ENCODE measurements around the gene MFSD8. TPM values are rescaled to one million over a fixed set of nuclear protein-coding genes. Genes with fewer than 3 reads are reported as not detected.

Gene MFSD8
- total RNA-seq, 6 experiments from 2014 or later = 9.4 to 17.1 (median 13.3) TPM

DNA sequence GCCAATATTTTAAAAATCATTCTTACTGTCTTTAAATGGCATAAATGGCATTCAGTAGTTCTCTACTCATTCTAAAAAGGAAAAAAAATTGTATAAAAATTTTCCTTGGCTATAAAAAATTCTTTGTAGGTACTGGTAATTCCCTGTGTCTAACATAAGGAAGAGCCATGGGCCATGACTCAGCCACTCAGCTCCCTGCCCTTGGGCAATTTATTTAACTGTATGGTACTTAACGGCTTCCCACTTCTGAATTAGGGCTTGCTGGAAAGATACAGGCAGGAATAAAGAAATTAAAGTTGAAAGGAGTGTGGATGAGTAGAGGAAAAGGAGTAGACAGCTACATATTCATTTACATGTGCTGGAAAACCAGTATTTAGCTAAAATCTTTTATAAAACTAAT is 30.8 kb upstream of the MFSD8 start:
- TF ChIP-seq, protein P1, sequence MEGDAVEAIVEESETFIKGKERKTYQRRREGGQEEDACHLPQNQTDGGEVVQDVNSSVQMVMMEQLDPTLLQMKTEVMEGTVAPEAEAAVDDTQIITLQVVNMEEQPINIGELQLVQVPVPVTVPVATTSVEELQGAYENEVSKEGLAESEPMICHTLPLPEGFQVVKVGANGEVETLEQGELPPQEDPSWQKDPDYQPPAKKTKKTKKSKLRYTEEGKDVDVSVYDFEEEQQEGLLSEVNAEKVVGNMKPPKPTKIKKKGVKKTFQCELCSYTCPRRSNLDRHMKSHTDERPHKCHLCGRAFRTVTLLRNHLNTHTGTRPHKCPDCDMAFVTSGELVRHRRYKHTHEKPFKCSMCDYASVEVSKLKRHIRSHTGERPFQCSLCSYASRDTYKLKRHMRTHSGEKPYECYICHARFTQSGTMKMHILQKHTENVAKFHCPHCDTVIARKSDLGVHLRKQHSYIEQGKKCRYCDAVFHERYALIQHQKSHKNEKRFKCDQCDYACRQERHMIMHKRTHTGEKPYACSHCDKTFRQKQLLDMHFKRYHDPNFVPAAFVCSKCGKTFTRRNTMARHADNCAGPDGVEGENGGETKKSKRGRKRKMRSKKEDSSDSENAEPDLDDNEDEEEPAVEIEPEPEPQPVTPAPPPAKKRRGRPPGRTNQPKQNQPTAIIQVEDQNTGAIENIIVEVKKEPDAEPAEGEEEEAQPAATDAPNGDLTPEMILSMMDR (IDR thresholded peaks at IDR 0.05) = no peak
- TF ChIP-seq POLR2A (IDR thresholded peaks at IDR 0.05) = no peak
- Histone ChIP-seq H3K9me3 (no peaks in the 10 kb centered on the region), H3K27me3 (no peaks in the 10 kb centered on the region), H3K27ac (no peak overlapping the region), H3K4me1 (no peaks in the 10 kb centered on the region), H3K36me3 (no peaks in the 10 kb centered on the region), H3K4me3 (no peak overlapping the region)
- DNase-seq (no peak), ATAC-seq (no peak)
- intact Hi-C loops (cut with DNase I) = no loop called here
- WGBS (ENCODE audit: insufficient coverage, low coverage, low lambda C conversion rate, missing lambda C conversion rate) = 100% methylated on average over 1 of the region's 1 CpG

DNA sequence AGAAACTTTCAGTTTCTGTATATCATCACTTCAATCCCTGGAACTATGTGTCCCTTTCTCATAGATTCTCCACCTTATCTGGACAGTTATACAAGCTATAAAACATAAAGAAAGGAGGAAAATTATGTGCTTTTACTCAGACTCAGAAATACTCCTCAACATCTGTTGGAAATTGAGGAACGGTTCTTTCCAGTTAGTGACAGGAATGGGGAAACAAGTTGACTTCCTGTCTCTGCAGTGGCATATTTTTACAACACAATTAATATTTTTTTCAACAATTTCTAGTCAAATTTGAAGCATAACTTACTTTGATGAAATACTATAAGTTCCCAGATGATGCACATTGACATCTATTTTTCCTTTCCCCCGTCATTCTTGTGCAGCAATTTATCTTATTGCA is 28.2 kb upstream of the MFSD8 start:
- 75% methylated on average over 2 of the region's 2 CpGs for WGBS (ENCODE audit: insufficient coverage, low coverage, low lambda C conversion rate, missing lambda C conversion rate)
- ATAC-seq = no peak
- Histone ChIP-seq H3K27me3 (no peaks in the 10 kb centered on the region), H3K9me3 (no peaks in the 10 kb centered on the region), H3K4me1 (no peaks in the 10 kb centered on the region), H3K27ac (no peak overlapping the region), H3K36me3 (peaks cover 0 to 7% (median 0%) of the 10 kb centered on the region in 4 donors), H3K4me3 (no peak overlapping the region)
- TF ChIP-seq, protein P1 (IDR thresholded peaks at IDR 0.05) = no peak
- TF ChIP-seq POLR2A (IDR thresholded peaks at IDR 0.05) = no peak
- no peak for DNase-seq
- intact Hi-C loops (cut with DNase I) = no loop called here

DNA sequence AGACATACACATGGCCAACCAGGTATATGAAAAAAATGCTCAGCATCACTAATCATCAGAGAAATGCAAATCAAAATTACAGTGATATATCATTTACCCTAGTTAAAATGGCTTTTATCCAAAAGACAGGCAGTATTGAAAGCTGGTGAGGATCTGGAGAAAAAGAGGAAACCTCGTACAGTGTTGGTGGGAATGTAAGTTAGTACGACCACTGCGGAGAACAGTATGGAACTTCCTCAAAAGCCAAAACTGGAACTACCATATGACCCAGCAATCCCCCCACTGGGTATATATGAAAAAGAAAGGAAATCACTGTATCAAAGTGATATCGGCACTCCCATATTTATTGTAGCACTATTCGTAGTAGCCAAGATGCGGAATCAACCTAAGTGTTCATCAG is 23.7 kb upstream of the MFSD8 start:
- intact Hi-C loops (cut with DNase I) = no loop called here
- Histone ChIP-seq H3K27me3 (no peaks in the 10 kb centered on the region), H3K27ac (no peak overlapping the region), H3K36me3 (peaks cover 0 to 18% (median 2%) of the 10 kb centered on the region in 4 donors), H3K4me3 (no peak overlapping the region), H3K4me1 (no peaks in the 10 kb centered on the region), H3K9me3 (no peaks in the 10 kb centered on the region)
- WGBS (ENCODE audit: insufficient coverage, low coverage, low lambda C conversion rate, missing lambda C conversion rate) = 87% methylated on average over 6 of the region's 6 CpGs
- no peak for ATAC-seq
- TF ChIP-seq, protein P1 (IDR thresholded peaks at IDR 0.05) = no peak
- TF ChIP-seq POLR2A (IDR thresholded peaks at IDR 0.05) = no peak
- DNase-seq = no peak

DNA sequence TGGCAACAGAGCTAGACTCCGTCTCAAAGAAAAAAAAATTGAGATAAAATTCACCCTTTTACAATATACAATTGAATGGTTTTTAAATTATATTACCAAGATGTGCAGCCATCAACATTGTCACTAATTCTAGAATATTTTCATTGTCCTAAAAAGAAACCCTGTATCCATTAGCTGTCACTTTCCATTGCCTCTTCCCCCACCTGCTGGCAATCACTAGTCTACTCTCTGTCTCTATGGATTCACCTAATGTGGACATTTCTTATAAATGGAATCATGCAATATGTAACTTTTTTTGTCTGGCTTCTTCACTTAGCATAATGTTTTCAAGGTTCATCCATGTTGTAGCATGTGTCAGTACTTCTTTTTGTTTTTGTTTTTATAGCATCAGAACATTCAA is 21.0 kb upstream of the MFSD8 start:
- H3K36me3 ChIP-seq = peaks cover 0 to 18% (median 2%) of the 10 kb centered on the region in 4 donors
- no peaks in the 10 kb centered on the region for H3K27me3 ChIP-seq
- DNase-seq (no peak), ATAC-seq (peak in 2 of 4 donors; percentile 22 to 49)
- no peaks in the 10 kb centered on the region for H3K4me1 ChIP-seq
- no peak overlapping the region for H3K4me3 ChIP-seq
- 100% methylated on average over 1 of the region's 1 CpG for WGBS (ENCODE audit: insufficient coverage, low coverage, low lambda C conversion rate, missing lambda C conversion rate)
- TF ChIP-seq POLR2A (IDR thresholded peaks at IDR 0.05) = no peak
- TF ChIP-seq, protein P1 (IDR thresholded peaks at IDR 0.05) = peak in 1 of 4 donors; percentile 16
- H3K27ac ChIP-seq = no peak overlapping the region
- H3K9me3 ChIP-seq = no peaks in the 10 kb centered on the region
- intact Hi-C loops (cut with DNase I) = no loop called here

DNA sequence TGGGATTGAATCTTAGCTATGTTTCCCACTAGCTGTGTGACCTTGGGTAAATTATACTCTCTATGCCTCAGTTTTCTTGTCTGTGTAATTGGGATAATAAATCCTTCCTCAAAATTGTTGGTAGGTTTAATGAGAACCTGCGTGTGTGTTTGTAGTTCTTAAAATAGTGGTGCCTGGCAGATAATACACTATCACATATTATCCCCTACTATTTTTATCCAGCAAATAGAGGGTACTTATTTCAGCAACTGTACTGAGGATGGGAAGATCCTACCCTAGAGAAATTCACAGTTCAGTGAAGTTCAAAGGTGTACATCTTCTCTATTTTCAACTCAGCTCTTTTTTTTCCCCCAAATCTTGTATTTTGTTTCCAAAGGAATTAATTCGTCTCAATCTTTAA is 17.5 kb upstream of the MFSD8 start:
- ATAC-seq (no peak), DNase-seq (no peak)
- Histone ChIP-seq H3K27me3 (no peaks in the 10 kb centered on the region), H3K36me3 (peaks cover 0 to 11% (median 2%) of the 10 kb centered on the region in 4 donors), H3K27ac (no peak overlapping the region), H3K4me1 (no peaks in the 10 kb centered on the region), H3K9me3 (no peaks in the 10 kb centered on the region), H3K4me3 (no peak overlapping the region)
- 87% methylated on average over 2 of the region's 2 CpGs for WGBS (ENCODE audit: insufficient coverage, low coverage, low lambda C conversion rate, missing lambda C conversion rate)
- intact Hi-C loops (cut with DNase I) = no loop called here
- no peak for TF ChIP-seq POLR2A (IDR thresholded peaks at IDR 0.05)
- TF ChIP-seq, protein P1 (IDR thresholded peaks at IDR 0.05) = no peak

Data from right lobe of liver (tissue), 6 donors.